T-cell (primary cell): ENCODE data around the gene ACTN2. TPM values are rescaled to one million over a fixed set of nuclear protein-coding genes. Genes with fewer than 3 reads are reported as not detected.

Experiments
- ATAC-seq, 4 experiments: fragments of 200-7000 bp in 3 of 4; fragments of 150-1000 bp in 1 of 4; cut with Tn5 transposase; replicated peaks in 1 of 4; 1 replicate in 3 of 4; 2 replicates in 1 of 4; pipeline ENCODE4 v1.10.0; 2021; ENCODE audit warnings: moderate library complexity in 3 of 4, mild to moderate bottlenecking in 2 of 4, moderate number of reproducible peaks in 1 of 4
- CTCF ChIA-PET, 2 donors: fragments of 300-600 bp; sonication (Branson Sonifier 250); formaldehyde crosslinking; loops; one replicate each; lab custom pipeline; 2022; ENCODE audit warnings: antibody characterized with exemption in 2 of 2; lab: Charles Lee
- POLR2A ChIA-PET, 2 donors: fragments of 300-600 bp; sonication (Branson Sonifier 250); formaldehyde crosslinking; loops; one replicate each; lab custom pipeline; 2022; ENCODE audit warnings: antibody characterized with exemption in 2 of 2; lab: Charles Lee
- DNase-seq, 35 experiments: peaks; one replicate each; pipeline versions ENCODE4 v3.0.0 to v3.0.0-alpha.2; 2013 to 2023
- H3K27ac ChIP-seq: one replicate; pipeline ENCODE4 v1.5.1; 2013; ENCODE audit warnings: low read length
- H3K27me3 ChIP-seq, 2 experiments: replicated peaks in 1 of 2; 1 replicate in 1 of 2; 2 replicates in 1 of 2; pipeline versions ENCODE4 v1.6.1 to v1.7.0; 2013; ENCODE audit warnings: low read length in 1 of 2, mixed read lengths in 1 of 2; ENCODE audit not compliant: control insufficient read depth in 2 of 2, insufficient read depth in 2 of 2; ENCODE audit errors: extremely low read depth in 1 of 2
- H3K36me3 ChIP-seq, 2 donors: 1 replicate in 1 of 2; 2 replicates in 1 of 2; pipeline versions ENCODE4 v1.6.1 to v1.7.0; 2013; ENCODE audit warnings: low read length in 1 of 2; ENCODE audit not compliant: control insufficient read depth in 2 of 2, insufficient read depth in 1 of 2; ENCODE audit errors: extremely low read depth in 1 of 2
- H3K4me1 ChIP-seq, 2 experiments: 1 replicate in 1 of 2; 2 replicates in 1 of 2; pipeline versions ENCODE4 v1.6.1 to v1.7.0; 2013; ENCODE audit warnings: low read length in 2 of 2, mixed read lengths in 1 of 2; ENCODE audit not compliant: insufficient read depth in 2 of 2, control insufficient read depth in 1 of 2; ENCODE audit errors: extremely low read depth in 1 of 2
- H3K4me3 ChIP-seq, 2 donors: 1 replicate in 1 of 2; 2 replicates in 1 of 2; pipeline versions ENCODE4 v1.5.1 to v1.7.0; 2013; ENCODE audit warnings: mild to moderate bottlenecking in 2 of 2, low read length in 1 of 2, moderate library complexity in 1 of 2; ENCODE audit not compliant: control insufficient read depth in 1 of 2; ENCODE audit errors: extremely low read depth in 1 of 2
- H3K9me3 ChIP-seq: 2 replicates; pipeline ENCODE4 v1.7.0; 2013
- H3K27ac Mint-ChIP-seq, 2 donors: one replicate each; pipeline ENCODE4 v1.8.0; 2020 to 2021; ENCODE audit warnings: mild to moderate bottlenecking in 2 of 2, mixed read lengths in 2 of 2
- H3K27me3 Mint-ChIP-seq, 2 donors: one replicate each; pipeline ENCODE4 v1.8.0; 2021 to 2022; ENCODE audit warnings: mixed read lengths in 2 of 2
- H3K36me3 Mint-ChIP-seq: one replicate; pipeline ENCODE4 v1.8.0; 2021; ENCODE audit warnings: mixed read lengths
- H3K4me1 Mint-ChIP-seq, 3 donors: one replicate each; pipeline ENCODE4 v1.8.0; 2020 to 2022; ENCODE audit warnings: mixed read lengths in 3 of 3, mild to moderate bottlenecking in 1 of 3
- H3K4me3 Mint-ChIP-seq, 3 donors: one replicate each; pipeline ENCODE4 v1.8.0; 2020 to 2022; ENCODE audit warnings: mild to moderate bottlenecking in 3 of 3, mixed read lengths in 3 of 3, moderate library complexity in 3 of 3
- H3K9me3 Mint-ChIP-seq, 3 donors: one replicate each; pipeline ENCODE4 v1.8.0; 2020 to 2022; ENCODE audit warnings: mixed read lengths in 3 of 3
- WGBS: methylation state at CpG from one replicate; pipeline ENCODE4 v1.1.5; 2013; ENCODE audit warnings: missing lambda C conversion rate; ENCODE audit not compliant: insufficient coverage; 5-methylcytosine and 5-hydroxymethylcytosine counted together
- total RNA-seq, 35 experiments: library from RNA in 6 of 35; stranded (reverse) in 6 of 35; fragments of 120-200 nt in 1 of 35; gene quantifications; one replicate each; pipeline versions ENCODE4 v1.2.1 to v1.2.4 and lab custom pipeline; 2013 to 2026

The ACTN2 gene
- total RNA-seq, 5 donors from 2014 or later (not counting 1 experiment from before 2014, with no cell fraction given), result 0.26 TPM; not detected in 4

- Histone ChIP-seq H3K27me3 (peaks cover 18 to 43% of the 10 kb centered on the region in 2 experiments), H3K4me3 (no peak overlapping the region), H3K27ac (no peak overlapping the region), H3K36me3 (no peaks in the 10 kb centered on the region), H3K9me3 (no peaks in the 10 kb centered on the region), H3K4me1 (peaks cover 12 to 15% of the 10 kb centered on the region in 2 experiments)
- 86% methylated on average over 3 of the region's 4 CpGs for WGBS
- ChIA-PET CTCF (no interaction called here), POLR2A (no interaction called here)
- peaks cover 12 to 26% (median 26%) of the 10 kb centered on the region in 3 donors for H3K4me1 Mint-ChIP-seq
- DNase-seq (no peak), ATAC-seq (no peak)
- peak overlapping the region in 1 of 3 donors; percentile 78 for H3K4me3 Mint-ChIP-seq
- no peaks in the 10 kb centered on the region for H3K36me3 Mint-ChIP-seq
- H3K27ac Mint-ChIP-seq, result peak overlapping the region in 1 of 2 donors; percentile 23
- H3K27me3 Mint-ChIP-seq, result peaks cover 55 to 67% of the 10 kb centered on the region in 2 donors
- peaks cover 0 to 6% (median 0%) of the 10 kb centered on the region in 3 donors for H3K9me3 Mint-ChIP-seq
Measured at GRCh38 chr1:236688705-236689104, 2.4 kb downstream of the ACTN2 start.

- H3K27me3 Mint-ChIP-seq, result peaks cover 57 to 73% of the 10 kb centered on the region in 2 donors
- 78% methylated on average over 6 of the region's 11 CpGs for WGBS
- CTCF ChIA-PET, result no interaction called here
- H3K9me3 ChIP-seq, result no peaks in the 10 kb centered on the region
- peaks cover 12 to 15% of the 10 kb centered on the region in 2 experiments for H3K4me1 ChIP-seq
- POLR2A ChIA-PET, result no interaction called here
- DNase-seq (no peak), ATAC-seq (no peak)
- H3K27ac Mint-ChIP-seq, result no peak overlapping the region
- no peak overlapping the region for H3K27ac ChIP-seq
- no peaks in the 10 kb centered on the region for H3K36me3 Mint-ChIP-seq
- H3K4me1 Mint-ChIP-seq, result peaks cover 12 to 26% (median 26%) of the 10 kb centered on the region in 3 donors
- H3K36me3 ChIP-seq, result no peaks in the 10 kb centered on the region
- no peak overlapping the region for H3K4me3 ChIP-seq
- no peak overlapping the region for H3K4me3 Mint-ChIP-seq
- H3K27me3 ChIP-seq, result peaks cover 18 to 54% of the 10 kb centered on the region in 2 experiments
- peaks cover 0 to 6% (median 0%) of the 10 kb centered on the region in 3 donors for H3K9me3 Mint-ChIP-seq
Measured at GRCh38 chr1:236689713-236690569, 3.6 kb downstream of the ACTN2 start.

- peaks cover 52 to 64% of the 10 kb centered on the region in 2 donors for H3K27me3 Mint-ChIP-seq
- peaks cover 18 to 49% of the 10 kb centered on the region in 2 experiments for H3K27me3 ChIP-seq
- H3K4me3 Mint-ChIP-seq, result no peak overlapping the region
- peaks cover 11 to 13% of the 10 kb centered on the region in 2 experiments for H3K4me1 ChIP-seq
- H3K9me3 Mint-ChIP-seq, result no peaks in the 10 kb centered on the region
- POLR2A ChIA-PET, result no interaction called here
- CTCF ChIA-PET, result no interaction called here
- H3K36me3 Mint-ChIP-seq, result no peaks in the 10 kb centered on the region
- WGBS, result 50% methylated on average over 2 of the region's 5 CpGs
- no peaks in the 10 kb centered on the region for H3K9me3 ChIP-seq
- H3K36me3 ChIP-seq, result no peaks in the 10 kb centered on the region
- no peak for ATAC-seq
- no peak for DNase-seq
- no peak overlapping the region for H3K27ac ChIP-seq
- H3K4me3 ChIP-seq, result no peak overlapping the region
- H3K4me1 Mint-ChIP-seq, result peaks cover 10 to 18% (median 16%) of the 10 kb centered on the region in 3 donors
- no peak overlapping the region for H3K27ac Mint-ChIP-seq
Measured at GRCh38 chr1:236691348-236691747, 5.0 kb downstream of the ACTN2 start.

- Mint-ChIP-seq H3K27me3 (peaks cover 52 to 64% of the 10 kb centered on the region in 2 donors), H3K9me3 (no peaks in the 10 kb centered on the region), H3K4me1 (peaks cover 7 to 14% (median 12%) of the 10 kb centered on the region in 3 donors), H3K36me3 (no peaks in the 10 kb centered on the region), H3K27ac (no peak overlapping the region), H3K4me3 (no peak overlapping the region)
- POLR2A ChIA-PET, result no interaction called here
- Histone ChIP-seq H3K4me3 (no peak overlapping the region), H3K4me1 (peaks cover 4 to 5% of the 10 kb centered on the region in 2 experiments), H3K27me3 (peaks cover 15 to 43% of the 10 kb centered on the region in 2 experiments), H3K36me3 (no peaks in the 10 kb centered on the region), H3K27ac (no peak overlapping the region), H3K9me3 (no peaks in the 10 kb centered on the region)
- CTCF ChIA-PET, result no interaction called here
- DNase-seq (no peak), ATAC-seq (no peak)
- 83% methylated on average over 2 of the region's 3 CpGs for WGBS
Measured at GRCh38 chr1:236692128-236692527, 5.8 kb downstream of the ACTN2 start.

- H3K4me3 Mint-ChIP-seq, result no peak overlapping the region
- Histone ChIP-seq H3K4me3 (no peak overlapping the region), H3K36me3 (no peaks in the 10 kb centered on the region), H3K4me1 (no peaks in the 10 kb centered on the region), H3K9me3 (no peaks in the 10 kb centered on the region), H3K27ac (no peak overlapping the region), H3K27me3 (peaks cover 9 to 39% of the 10 kb centered on the region in 2 experiments)
- DNase-seq (no peak), ATAC-seq (no peak)
- no peaks in the 10 kb centered on the region for H3K9me3 Mint-ChIP-seq
- H3K4me1 Mint-ChIP-seq, result peaks cover 2 to 8% (median 6%) of the 10 kb centered on the region in 3 donors
- H3K36me3 Mint-ChIP-seq, result no peaks in the 10 kb centered on the region
- ChIA-PET CTCF (no interaction called here), POLR2A (no interaction called here)
- 94% methylated on average over 7 of the region's 10 CpGs for WGBS
- no peak overlapping the region for H3K27ac Mint-ChIP-seq
- H3K27me3 Mint-ChIP-seq, result peaks cover 47 to 62% of the 10 kb centered on the region in 2 donors
Measured at GRCh38 chr1:236692742-236693141, 6.4 kb downstream of the ACTN2 start.

- H3K27ac ChIP-seq, result no peak overlapping the region
Measured at GRCh38 chr1:236699366-236699765, 13.1 kb downstream of the ACTN2 start.

More at GRCh38 chr1:236699366-236699765, 13.1 kb downstream of the ACTN2 start:
- H3K27ac Mint-ChIP-seq, result no peak overlapping the region
- Histone ChIP-seq H3K27me3 (peaks cover 2 to 11% of the 10 kb centered on the region in 2 experiments), H3K4me3 (no peak overlapping the region), H3K9me3 (no peaks in the 10 kb centered on the region), H3K36me3 (no peaks in the 10 kb centered on the region), H3K4me1 (no peaks in the 10 kb centered on the region)
- no peaks in the 10 kb centered on the region for H3K36me3 Mint-ChIP-seq
- DNase-seq (no peak), ATAC-seq (no peak)
- H3K9me3 Mint-ChIP-seq, result no peaks in the 10 kb centered on the region
- POLR2A ChIA-PET, result no interaction called here
- H3K4me3 Mint-ChIP-seq, result no peak overlapping the region
- peaks cover 25 to 39% of the 10 kb centered on the region in 2 donors for H3K27me3 Mint-ChIP-seq
- 83% methylated on average over 6 of the region's 6 CpGs for WGBS
- CTCF ChIA-PET, result no interaction called here
- H3K4me1 Mint-ChIP-seq, result no peaks in the 10 kb centered on the region
